WTC11 (cell line): ENCODE measurements around the gene MUC4.

ENCODE experiments used
- CREB1 ChIP-seq: sonication (generic); formaldehyde crosslinking; IDR thresholded peaks from 2 replicates; pipeline ENCODE4 v1.8.0; 2023; ENCODE audit warnings: mild to moderate bottlenecking, missing genetic modification reagents
- CTCF ChIP-seq: fragments of 200-600 bp; IDR thresholded peaks from 2 replicates; pipeline ENCODE4 v1.8.0; 2022; ENCODE audit warnings: antibody characterized with exemption
- IRF1 ChIP-seq: sonication (generic); formaldehyde crosslinking; IDR thresholded peaks from 2 replicates; pipeline ENCODE4 v1.8.0; 2023; ENCODE audit warnings: missing genetic modification reagents
- KAT7 ChIP-seq: sonication (generic); formaldehyde crosslinking; IDR thresholded peaks from 2 replicates; pipeline ENCODE4 v1.8.1; 2023; ENCODE audit warnings: missing genetic modification reagents, mild to moderate bottlenecking, borderline replicate concordance
- SMAD4 ChIP-seq: sonication (generic); formaldehyde crosslinking; IDR thresholded peaks from 2 replicates; pipeline ENCODE4 v1.8.0; 2022; ENCODE audit warnings: mild to moderate bottlenecking, missing genetic modification reagents
- USF2 ChIP-seq: sonication (generic); formaldehyde crosslinking; IDR thresholded peaks from 2 replicates; pipeline ENCODE4 v1.8.1; 2023; ENCODE audit warnings: mild to moderate bottlenecking, missing genetic modification reagents, moderate library complexity
- ZSCAN18 ChIP-seq: fragments of 250-450 bp; sonication (Bioruptor Pico); IDR thresholded peaks from 2 replicates; pipeline ENCODE4 v2.1.2; 2022; ENCODE audit warnings: mild to moderate bottlenecking, moderate library complexity

GRCh38 chr3:195738274-195739044, 73.3 kb downstream of the MUC4 start:
- TF ChIP-seq CREB1 (CRISPR knock-in tag) (no peak), CTCF (no peak), IRF1 (CRISPR knock-in tag) (no peak), SMAD4 (CRISPR knock-in tag) (no peak), KAT7 (CRISPR knock-in tag) (no peak), ZSCAN18 (CRISPR knock-in tag) (no peak), USF2 (no peak)
